Osteocyte (in vitro differentiated cells): Measurements from ENCODE around the gene CROCC2. TPM values are rescaled to one million over a fixed set of nuclear protein-coding genes. Genes with fewer than 3 reads are reported as not detected.

Source experiments
- DNase-seq: peaks from one replicate; pipeline ENCODE4 v3.0.0; 2021; ENCODE audit warnings: mixed read lengths; ENCODE audit not compliant: unreplicated experiment; ENCODE audit errors: extremely low spot score
- H3K27ac Mint-ChIP-seq: one replicate; pipeline ENCODE4 v1.8.0; 2021; ENCODE audit warnings: mild to moderate bottlenecking, mixed read lengths; ENCODE audit not compliant: unreplicated experiment
- H3K27me3 Mint-ChIP-seq: one replicate; pipeline ENCODE4 v1.8.0; 2021; ENCODE audit warnings: mixed read lengths; ENCODE audit not compliant: unreplicated experiment
- H3K36me3 Mint-ChIP-seq: one replicate; pipeline ENCODE4 v1.8.0; 2021; ENCODE audit warnings: mixed read lengths; ENCODE audit not compliant: unreplicated experiment
- H3K4me1 Mint-ChIP-seq: one replicate; pipeline ENCODE4 v1.8.0; 2021; ENCODE audit warnings: mixed read lengths; ENCODE audit not compliant: unreplicated experiment
- H3K4me3 Mint-ChIP-seq: one replicate; pipeline ENCODE4 v1.8.0; 2021; ENCODE audit warnings: mild to moderate bottlenecking, moderate library complexity, mixed read lengths; ENCODE audit not compliant: unreplicated experiment
- H3K9me3 Mint-ChIP-seq: one replicate; pipeline ENCODE4 v1.8.0; 2021; ENCODE audit warnings: mixed read lengths; ENCODE audit not compliant: unreplicated experiment
- total RNA-seq: library from RNA; stranded (reverse); gene quantifications from 2 replicates; pipeline ENCODE4 v1.2.1, GENCODE V29; 2021
- TF ChIP-seq, protein P1 (sequence below): fragments of 200-600 bp; sonication (generic); IDR thresholded peaks from 2 replicates; pipeline ENCODE4 v1.5.0; 2021; ENCODE audit warnings: antibody characterized with exemption, mild to moderate bottlenecking, moderate library complexity

The CROCC2 gene
- total RNA-seq, 1 donor from 2014 or later = not detected

- Mint-ChIP-seq H3K27ac (no peak overlapping the region), H3K9me3 (no peaks in the 10 kb centered on the region), H3K4me3 (no peak overlapping the region), H3K4me1 (no peaks in the 10 kb centered on the region), H3K36me3 (peaks cover 4% of the 10 kb centered on the region), H3K27me3 (peaks cover 25% of the 10 kb centered on the region)
- peak; percentile 81 for DNase-seq
- TF ChIP-seq, protein P1, sequence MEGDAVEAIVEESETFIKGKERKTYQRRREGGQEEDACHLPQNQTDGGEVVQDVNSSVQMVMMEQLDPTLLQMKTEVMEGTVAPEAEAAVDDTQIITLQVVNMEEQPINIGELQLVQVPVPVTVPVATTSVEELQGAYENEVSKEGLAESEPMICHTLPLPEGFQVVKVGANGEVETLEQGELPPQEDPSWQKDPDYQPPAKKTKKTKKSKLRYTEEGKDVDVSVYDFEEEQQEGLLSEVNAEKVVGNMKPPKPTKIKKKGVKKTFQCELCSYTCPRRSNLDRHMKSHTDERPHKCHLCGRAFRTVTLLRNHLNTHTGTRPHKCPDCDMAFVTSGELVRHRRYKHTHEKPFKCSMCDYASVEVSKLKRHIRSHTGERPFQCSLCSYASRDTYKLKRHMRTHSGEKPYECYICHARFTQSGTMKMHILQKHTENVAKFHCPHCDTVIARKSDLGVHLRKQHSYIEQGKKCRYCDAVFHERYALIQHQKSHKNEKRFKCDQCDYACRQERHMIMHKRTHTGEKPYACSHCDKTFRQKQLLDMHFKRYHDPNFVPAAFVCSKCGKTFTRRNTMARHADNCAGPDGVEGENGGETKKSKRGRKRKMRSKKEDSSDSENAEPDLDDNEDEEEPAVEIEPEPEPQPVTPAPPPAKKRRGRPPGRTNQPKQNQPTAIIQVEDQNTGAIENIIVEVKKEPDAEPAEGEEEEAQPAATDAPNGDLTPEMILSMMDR = no peak
Measured at GRCh38 chr2:241037498-241037897, 131.4 kb downstream of the CROCC2 start.

DNA sequence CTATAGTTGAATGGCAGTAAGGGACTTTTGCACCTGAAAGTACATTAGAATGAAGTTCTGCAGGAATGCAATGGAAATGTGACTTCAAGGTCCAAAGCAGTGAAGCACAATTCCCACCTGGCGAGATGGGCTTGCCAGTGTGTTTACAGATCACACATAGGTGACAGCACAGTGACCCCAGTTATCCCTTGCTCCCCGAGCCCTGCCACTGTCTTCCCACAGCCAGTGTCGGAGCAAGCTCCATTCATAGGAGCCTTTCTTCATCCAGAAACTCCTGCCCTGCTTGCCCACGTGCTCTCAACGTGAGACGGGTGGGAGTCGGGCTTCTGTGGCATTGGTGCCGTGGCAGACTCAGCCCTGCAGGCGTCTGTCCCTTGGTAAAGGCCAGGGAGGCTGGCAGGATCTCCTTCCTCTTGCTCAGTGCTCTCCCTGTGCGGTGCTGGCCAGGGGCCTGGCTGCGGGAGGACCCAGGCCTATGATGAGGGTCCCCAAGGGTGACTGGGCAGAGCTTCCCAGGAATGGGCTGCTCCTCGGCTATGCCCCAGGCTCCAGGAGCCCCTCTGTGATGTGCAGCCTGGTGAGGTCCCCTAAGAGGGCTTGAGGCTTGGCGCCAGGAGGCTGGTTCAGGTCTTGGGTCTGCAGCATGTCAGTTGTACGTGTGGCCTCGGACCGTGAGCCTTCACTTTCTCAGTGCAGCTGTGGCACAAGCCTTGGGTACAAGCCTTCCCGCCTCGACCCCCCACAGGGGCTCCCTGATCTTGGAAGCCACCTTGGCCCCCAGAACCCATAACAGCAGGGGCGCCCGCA, 132.4 kb downstream of the CROCC2 start:
- peaks cover 35% of the 10 kb centered on the region for H3K27me3 Mint-ChIP-seq
- peaks cover 4% of the 10 kb centered on the region for H3K36me3 Mint-ChIP-seq
- peak; percentile 82 for DNase-seq
- TF ChIP-seq, protein P1 = no peak
- H3K4me3 Mint-ChIP-seq = no peak overlapping the region
- H3K9me3 Mint-ChIP-seq = no peaks in the 10 kb centered on the region
- no peaks in the 10 kb centered on the region for H3K4me1 Mint-ChIP-seq
- H3K27ac Mint-ChIP-seq = no peak overlapping the region

GRCh38 chr2:241039416-241039815, 133.3 kb downstream of the CROCC2 start:
- H3K36me3 Mint-ChIP-seq = peaks cover 4% of the 10 kb centered on the region
- H3K27ac Mint-ChIP-seq = no peak overlapping the region
- no peaks in the 10 kb centered on the region for H3K9me3 Mint-ChIP-seq
- no peak overlapping the region for H3K4me3 Mint-ChIP-seq
- DNase-seq = peak; percentile 73
- no peaks in the 10 kb centered on the region for H3K4me1 Mint-ChIP-seq
- TF ChIP-seq, protein P1 = no peak
- H3K27me3 Mint-ChIP-seq = peaks cover 41% of the 10 kb centered on the region

DNA sequence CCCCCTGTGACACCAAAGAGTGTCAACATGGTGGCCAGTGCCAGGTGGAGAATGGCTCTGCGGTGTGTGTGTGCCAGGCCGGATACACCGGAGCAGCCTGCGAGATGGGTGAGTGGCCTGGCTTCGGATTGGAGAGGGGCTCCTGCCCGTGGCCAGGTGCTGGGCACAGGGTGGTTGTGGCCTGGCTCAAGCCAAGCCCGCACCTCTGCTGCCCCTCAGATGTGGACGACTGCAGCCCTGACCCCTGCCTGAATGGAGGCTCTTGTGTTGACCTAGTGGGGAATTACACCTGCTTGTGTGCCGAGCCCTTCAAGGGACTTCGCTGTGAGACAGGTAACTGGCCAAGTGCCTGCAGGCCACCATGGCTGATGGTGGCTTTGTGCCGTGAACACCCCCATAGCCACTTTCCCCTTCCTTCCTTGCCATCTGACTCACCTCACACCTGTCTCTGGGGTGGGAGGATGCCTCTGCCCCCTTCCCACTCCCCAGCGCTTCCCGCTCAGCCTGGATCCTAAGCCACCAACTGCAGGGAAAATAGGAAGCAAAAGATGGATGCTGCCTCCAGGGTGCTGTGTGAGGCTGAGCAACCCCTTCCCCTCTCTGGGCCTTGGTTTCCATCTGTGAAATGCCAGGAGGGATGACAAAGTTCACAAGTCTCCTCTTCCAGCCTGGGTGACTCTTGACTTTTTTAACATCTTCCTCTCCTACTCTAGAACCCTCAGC, 134.1 kb downstream of the CROCC2 start:
- Mint-ChIP-seq H3K4me1 (no peaks in the 10 kb centered on the region), H3K4me3 (no peak overlapping the region), H3K9me3 (no peaks in the 10 kb centered on the region), H3K27me3 (peaks cover 41% of the 10 kb centered on the region), H3K27ac (no peak overlapping the region), H3K36me3 (peaks cover 4% of the 10 kb centered on the region)
- TF ChIP-seq, protein P1 = no peak
- DNase-seq = peak; percentile 77

DNA sequence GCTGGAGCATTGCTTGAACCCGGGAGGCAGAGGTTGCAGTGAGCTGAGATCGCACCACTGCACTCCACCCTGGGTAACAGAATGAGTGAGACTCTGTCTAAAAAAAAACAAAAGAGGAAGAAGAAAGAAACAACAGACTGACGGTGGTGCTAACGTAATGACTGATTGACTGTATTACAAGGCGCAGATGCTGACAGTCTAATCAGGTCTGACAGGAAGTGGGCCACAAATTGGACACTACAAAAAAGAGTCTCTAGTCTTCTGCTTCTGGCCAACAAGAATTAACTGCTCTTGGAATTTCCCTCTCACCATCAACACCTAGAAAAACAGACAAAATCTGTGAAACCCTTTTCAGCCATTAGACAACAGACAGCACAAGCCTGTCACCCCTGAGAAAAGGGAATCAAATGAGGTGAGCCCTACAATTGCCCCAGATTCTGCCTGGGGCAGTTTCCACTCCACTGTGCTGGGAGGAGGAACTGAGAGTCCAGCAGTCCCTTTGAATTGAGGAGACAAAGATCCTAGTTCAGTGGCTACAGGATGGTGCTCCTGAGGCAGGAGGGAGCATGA, 135.5 kb downstream of the CROCC2 start:
- H3K27ac Mint-ChIP-seq = no peak overlapping the region
- TF ChIP-seq, protein P1 = no peak
- peaks cover 52% of the 10 kb centered on the region for H3K27me3 Mint-ChIP-seq
- peaks cover 7% of the 10 kb centered on the region for H3K9me3 Mint-ChIP-seq
- peaks cover 4% of the 10 kb centered on the region for H3K36me3 Mint-ChIP-seq
- DNase-seq = peak; percentile 34
- H3K4me3 Mint-ChIP-seq = no peak overlapping the region
- H3K4me1 Mint-ChIP-seq = no peaks in the 10 kb centered on the region
